H1 (cell line): Measurements from ENCODE around the gene PTPN3. TPM values are rescaled to one million over a fixed set of nuclear protein-coding genes. Genes with fewer than 3 reads are reported as not detected.

ENCODE experiments used
- BCL11A ChIP-seq, 2 experiments: IDR thresholded peaks; one replicate each; pipeline ENCODE4 v1.6.1; 2011; ENCODE audit warnings: low read depth in 2 of 2, low read length in 2 of 2, mild to moderate bottlenecking in 2 of 2
- EGR1 ChIP-seq: IDR thresholded peaks from 2 replicates; pipeline ENCODE4 v1.6.1; 2011; ENCODE audit warnings: low read depth, low read length, borderline replicate concordance
- GTF2F1 ChIP-seq: IDR thresholded peaks from 2 replicates; pipeline ENCODE4 v1.6.1; 2012; ENCODE audit warnings: low read depth, low read length, improper control_type of control experiment, borderline replicate concordance
- SAP30 ChIP-seq: fragments of 300-600 bp; sonication (generic); IDR thresholded peaks from 2 replicates; pipeline ENCODE4 v1.7.1; 2012; ENCODE audit warnings: low read length, moderate library complexity, mild to moderate bottlenecking, inconsistent platforms; ENCODE audit not compliant: insufficient read depth, insufficient replicate concordance
- SP2 ChIP-seq: IDR thresholded peaks from 2 replicates; pipeline ENCODE4 v1.6.1; 2012; ENCODE audit warnings: mild to moderate bottlenecking, low read length, inconsistent platforms
- SUZ12 ChIP-seq: fragments of 200-600 bp; sonication (generic); IDR thresholded peaks from 2 replicates; pipeline ENCODE4 v1.6.1; 2012; ENCODE audit warnings: mild to moderate bottlenecking, inconsistent platforms, low read length, moderate library complexity, mixed read lengths
- USF2 ChIP-seq: IDR thresholded peaks from 2 replicates; pipeline ENCODE4 v1.6.1; 2011; ENCODE audit warnings: low read length, improper control_type of control experiment
- polyA plus RNA-seq, 7 experiments: library from polyadenylated mRNA; depleted of rRNA in 3 of 7; stranded (reverse) in 5 of 7; unstranded in 2 of 7; fragments of >200 nt in 5 of 7; fragments of 200-250 nt in 2 of 7; gene quantifications; 1 replicate in 5 of 7; 2 replicates in 1 of 7; 4 replicates in 1 of 7; pipeline versions ENCODE4 v1.2.1 to v1.2.3, GENCODE V29; 2011 to 2013; ENCODE audit warnings: missing spikeins in 2 of 7, mixed read lengths in 2 of 7
- total RNA-seq: library from RNA; stranded (reverse); fragmentation: NEBNext Ultra II Directional; extraction: Animal tissue kit (Norgen Biotek cat#: 25700); gene quantifications from 2 replicates; pipeline ENCODE4 v1.2.1, GENCODE V29; 2021

Gene PTPN3
- total and polyA plus RNA-seq, 2 of the 8 experiments (the other 6 are each of a cell fraction or from before 2014, with no cell fraction given): 2.9 to 3.7 TPM

- TF ChIP-seq EGR1 (no peak), SAP30 (no peak), USF2 (no peak), SUZ12 (no peak), BCL11A (IDR thresholded peaks at IDR 0.05; ENCODE audit: low read depth in 2 of 2, low read length in 2 of 2) (no peak), GTF2F1 (no peak), SP2 (no peak)
Observed at GRCh38 chr9:109411069-109411761, 86.9 kb downstream of the PTPN3 start (continued).
